Bronchial epithelial cell (primary cell): ENCODE results near the gene KLHDC4. TPM values are rescaled to one million over a fixed set of nuclear protein-coding genes. Genes with fewer than 3 reads are reported as not detected.
A peak's percentile ranks its signal among the peaks of the same experiment; 100 is the strongest.

Experiments used
- DNase-seq: peaks from one replicate; pipeline ENCODE4 v3.0.0-alpha.2; 2010; ENCODE audit warnings: low read depth
- FAIRE-seq: peaks from 2 replicates; lab custom pipeline; 2011; peaks lifted over from hg19 to GRCh38; lab: Jason Lieb, UNC
- H3K27me3 ChIP-seq: 2 replicates; pipeline ENCODE4 v1.5.1; 2011; ENCODE audit warnings: low read length; ENCODE audit not compliant: control insufficient read depth, insufficient read depth
- H3K36me3 ChIP-seq: 2 replicates; pipeline ENCODE4 v1.5.1; 2011; ENCODE audit warnings: low read length; ENCODE audit not compliant: control insufficient read depth, insufficient read depth
- H3K4me3 ChIP-seq: 2 replicates; pipeline ENCODE4 v1.5.1; 2011; ENCODE audit warnings: mild to moderate bottlenecking, low read depth, low read length, control low read depth
- total RNA-seq: library from RNA; depleted of rRNA; stranded (reverse); fragments of >200 nt; gene quantifications from 2 replicates; pipeline ENCODE4 v1.2.1, GENCODE V29; 2014
- TF ChIP-seq, protein P1 (sequence below): IDR thresholded peaks from 2 replicates; pipeline ENCODE4 v1.5.1; 2011; ENCODE audit warnings: mild to moderate bottlenecking, moderate library complexity, low read length, control low read depth, inconsistent platforms; ENCODE audit not compliant: insufficient read depth, severe bottlenecking

KLHDC4 gene
- total RNA-seq, 1 donor from 2014 or later, result 30.8 TPM

GRCh38 chr16:87690911-87691685 lies 74.7 kb downstream of the KLHDC4 start:
- TF ChIP-seq, protein P1, sequence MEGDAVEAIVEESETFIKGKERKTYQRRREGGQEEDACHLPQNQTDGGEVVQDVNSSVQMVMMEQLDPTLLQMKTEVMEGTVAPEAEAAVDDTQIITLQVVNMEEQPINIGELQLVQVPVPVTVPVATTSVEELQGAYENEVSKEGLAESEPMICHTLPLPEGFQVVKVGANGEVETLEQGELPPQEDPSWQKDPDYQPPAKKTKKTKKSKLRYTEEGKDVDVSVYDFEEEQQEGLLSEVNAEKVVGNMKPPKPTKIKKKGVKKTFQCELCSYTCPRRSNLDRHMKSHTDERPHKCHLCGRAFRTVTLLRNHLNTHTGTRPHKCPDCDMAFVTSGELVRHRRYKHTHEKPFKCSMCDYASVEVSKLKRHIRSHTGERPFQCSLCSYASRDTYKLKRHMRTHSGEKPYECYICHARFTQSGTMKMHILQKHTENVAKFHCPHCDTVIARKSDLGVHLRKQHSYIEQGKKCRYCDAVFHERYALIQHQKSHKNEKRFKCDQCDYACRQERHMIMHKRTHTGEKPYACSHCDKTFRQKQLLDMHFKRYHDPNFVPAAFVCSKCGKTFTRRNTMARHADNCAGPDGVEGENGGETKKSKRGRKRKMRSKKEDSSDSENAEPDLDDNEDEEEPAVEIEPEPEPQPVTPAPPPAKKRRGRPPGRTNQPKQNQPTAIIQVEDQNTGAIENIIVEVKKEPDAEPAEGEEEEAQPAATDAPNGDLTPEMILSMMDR, result no peak
- no peak overlapping the region for H3K4me3 ChIP-seq
- no peak for DNase-seq
- FAIRE-seq, result no peak
- peaks cover 3% of the 10 kb centered on the region for H3K36me3 ChIP-seq
- no peaks in the 10 kb centered on the region for H3K27me3 ChIP-seq

GRCh38 chr16:87689956-87690465 lies 75.8 kb downstream of the KLHDC4 start:
- FAIRE-seq (no peak), DNase-seq (no peak)
- H3K36me3 ChIP-seq, result no peaks in the 10 kb centered on the region
- TF ChIP-seq, protein P1, result no peak
- H3K4me3 ChIP-seq, result no peak overlapping the region
- no peaks in the 10 kb centered on the region for H3K27me3 ChIP-seq

- Histone ChIP-seq H3K27me3 (no peaks in the 10 kb centered on the region), H3K4me3 (no peak overlapping the region), H3K36me3 (no peaks in the 10 kb centered on the region)
- TF ChIP-seq, protein P1, result no peak
- DNase-seq (no peak), FAIRE-seq (no peak)
Observed at GRCh38 chr16:87688876-87689815, 76.6 kb downstream of the KLHDC4 start.

DNA sequence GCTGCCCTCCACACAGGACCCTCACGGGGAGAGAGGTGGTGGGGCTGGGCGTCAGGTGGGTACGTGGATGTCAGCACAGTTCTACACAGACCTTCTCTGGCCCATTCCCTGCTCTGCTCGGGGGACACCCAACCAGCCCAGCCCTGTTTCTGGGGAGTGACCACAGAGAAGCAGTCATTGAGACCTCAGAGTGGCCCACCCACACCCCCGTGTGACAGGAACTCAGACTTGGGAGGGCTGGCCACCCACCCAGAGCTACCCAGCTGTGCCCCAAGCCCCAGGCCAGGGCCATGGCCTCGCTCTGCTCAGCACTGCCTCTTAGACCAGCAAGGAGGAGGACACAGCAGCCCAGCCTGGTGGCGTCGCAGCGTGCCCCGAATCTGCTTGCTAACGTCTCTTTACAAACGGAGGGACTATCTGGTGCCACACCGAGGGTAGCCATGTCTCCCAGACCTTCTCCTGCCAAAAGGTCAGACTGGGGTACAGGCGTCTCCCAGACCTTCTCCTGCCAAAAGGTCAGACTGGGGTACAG lies 77.7 kb downstream of the KLHDC4 start:
- no peaks in the 10 kb centered on the region for H3K27me3 ChIP-seq
- DNase-seq, result no peak

More for the DNA sequence above, 77.7 kb downstream of the KLHDC4 start:
- no peak overlapping the region for H3K4me3 ChIP-seq
- H3K36me3 ChIP-seq, result no peaks in the 10 kb centered on the region
- peak; percentile 88 for FAIRE-seq
- TF ChIP-seq, protein P1, result no peak
